Activated CD4-positive, alpha-beta T cell treated with anti-CD3 and anti-CD28 coated beads for 36 hours (primary cell): ENCODE results near the gene IMPDH2. TPM values are rescaled to one million over a fixed set of nuclear protein-coding genes. Genes with fewer than 3 reads are reported as not detected.
A peak's percentile ranks its signal among the peaks of the same experiment; 100 is the strongest.

Experiments
- ATAC-seq: fragments of 200-7000 bp; cut with Tn5 transposase; one replicate; pipeline ENCODE4 v1.10.0; 2021; ENCODE audit warnings: mild to moderate bottlenecking, moderate library complexity
- CTCF ChIA-PET: fragments of 350-600 bp; sonication (Branson Sonifier 250); formaldehyde crosslinking; loops from one replicate; lab custom pipeline; 2021; ENCODE audit warnings: antibody characterized with exemption; lab: Charles Lee
- POLR2A ChIA-PET: fragments of 350-600 bp; sonication (Branson Sonifier 250); formaldehyde crosslinking; loops from one replicate; lab custom pipeline; 2021; ENCODE audit warnings: antibody characterized with exemption, inconsistent platforms; lab: Charles Lee
- DNase-seq: peaks from one replicate; pipeline ENCODE4 v3.0.0-alpha.2; 2020
- H3K27ac Mint-ChIP-seq: one replicate; pipeline ENCODE4 v1.8.0; 2021; ENCODE audit warnings: mixed read lengths
- H3K27me3 Mint-ChIP-seq: one replicate; pipeline ENCODE4 v1.8.0; 2021; ENCODE audit warnings: mixed read lengths
- H3K36me3 Mint-ChIP-seq: one replicate; pipeline ENCODE4 v1.8.0; 2021; ENCODE audit warnings: low read depth, mixed read lengths
- H3K4me1 Mint-ChIP-seq: one replicate; pipeline ENCODE4 v1.8.0; 2021; ENCODE audit warnings: mixed read lengths
- H3K4me3 Mint-ChIP-seq: one replicate; pipeline ENCODE4 v1.8.0; 2021; ENCODE audit warnings: mild to moderate bottlenecking, moderate library complexity, mixed read lengths
- H3K9me3 Mint-ChIP-seq: one replicate; pipeline ENCODE4 v1.8.0; 2021; ENCODE audit warnings: low read depth, mixed read lengths
- intact Hi-C, 2 experiments: fragments of 100-400 bp; cut with DNase I in 1 of 2; cut with micrococcal nuclease in 1 of 2; formaldehyde crosslinking; loops; one replicate each; pipeline versions ENCODE4 v1.14.2 to v1.15.1; 2022 to 2024; cut with DNase I, micrococcal nuclease
- total RNA-seq, 2 experiments: library from RNA; stranded (reverse); gene quantifications; one replicate each; pipeline ENCODE4 v1.2.3, GENCODE V29; 2021

Gene IMPDH2
- total RNA-seq, 2 experiments from 2014 or later, result 504 to 515 TPM

- no peaks in the 10 kb centered on the region for H3K27me3 Mint-ChIP-seq
- H3K27ac Mint-ChIP-seq, result peak within 1 kb of the TSS; percentile 96
- CTCF ChIA-PET, result interaction anchor here (0.6 to 5.7 kb wide), 13 partner anchors 9 to 1603 kb away, joined by 3 to 43 read pairs (median 4); partner anchors contain the start of genes NCKIPSD, P4HTM, QRICH1 and WDR6
- POLR2A ChIA-PET, result interaction anchor here (0.5 to 9.0 kb wide), 7 partner anchors 7 to 387 kb away, joined by 3 to 102 read pairs (median 10); partner anchors contain the start of genes ARIH2, IMPDH2, P4HTM and QRICH1
- intact Hi-C loops, result loop anchor here (1.0 to 10.0 kb wide), 24 partner anchors 7 to 1547 kb away; partner anchors contain the start of genes IMPDH2 (in 2 of the 2), QRICH1 (in 2 of the 2), WDR6 (in 2 of the 2) and AMT (in 1 of the 2)
- no peaks in the 10 kb centered on the region for H3K9me3 Mint-ChIP-seq
- peak; percentile 78 for ATAC-seq
- DNase-seq, result peak; percentile 96
- H3K4me3 Mint-ChIP-seq, result peak within 1 kb of the TSS; percentile 95
- H3K4me1 Mint-ChIP-seq, result peaks cover 60% of the 10 kb centered on the region
- H3K36me3 Mint-ChIP-seq, result peaks cover 46% of the 10 kb centered on the region
Observed at GRCh38 chr3:49021813-49022687, 7.1 kb downstream of the IMPDH2 start, which contains the start of gene NDUFAF3. TSS of gene NDUFAF3 (plus strand) at chr3:49022121. CDS start at chr3:49022145, 24 bp downstream.

GRCh38 chr3:49021213-49021812 lies 7.9 kb downstream of the IMPDH2 start:
- DNase-seq, result peak; percentile 99
- intact Hi-C loops, result loop anchor here (1.0 to 10.0 kb wide), 21 partner anchors 8 to 1547 kb away; partner anchors contain the start of genes IMPDH2 (in 2 of the 2), QRICH1 (in 2 of the 2), WDR6 (in 2 of the 2) and AMT (in 1 of the 2)
- peak overlapping the region; percentile 95 for H3K27ac Mint-ChIP-seq
- peak overlapping the region; percentile 95 for H3K4me3 Mint-ChIP-seq
- peaks cover 39% of the 10 kb centered on the region for H3K36me3 Mint-ChIP-seq
- peaks cover 52% of the 10 kb centered on the region for H3K4me1 Mint-ChIP-seq
- CTCF ChIA-PET, result interaction anchor here (0.6 to 5.7 kb wide), 16 partner anchors 8 to 1074 kb away, joined by 3 to 43 read pairs (median 3); partner anchors contain the start of genes IMPDH2, NCKIPSD, P4HTM and QRICH1
- POLR2A ChIA-PET, result interaction anchor here (1.7 to 9.0 kb wide), 6 partner anchors 8 to 102 kb away, joined by 8 to 102 read pairs (median 18); partner anchors contain the start of genes ARIH2, IMPDH2, P4HTM and QRICH1
- no peaks in the 10 kb centered on the region for H3K9me3 Mint-ChIP-seq
- no peaks in the 10 kb centered on the region for H3K27me3 Mint-ChIP-seq
- peak; percentile 75 for ATAC-seq

GRCh38 chr3:49020330-49021212 lies 8.6 kb downstream of the IMPDH2 start:
- Mint-ChIP-seq H3K4me1 (peaks cover 45% of the 10 kb centered on the region), H3K27me3 (no peaks in the 10 kb centered on the region), H3K27ac (peak overlapping the region; percentile 84), H3K36me3 (peaks cover 34% of the 10 kb centered on the region), H3K4me3 (peak overlapping the region; percentile 95), H3K9me3 (no peaks in the 10 kb centered on the region)
- DNase-seq, result peak; percentile 56
- ATAC-seq, result no peak
- intact Hi-C loops, result loop anchor here (1.0 to 10.0 kb wide), 21 partner anchors 9 to 1546 kb away; partner anchors contain the start of genes IMPDH2 (in 2 of the 2), QRICH1 (in 2 of the 2), WDR6 (in 2 of the 2) and AMT (in 1 of the 2)
- CTCF ChIA-PET, result interaction anchor here (0.6 to 5.7 kb wide), 15 partner anchors 8 to 826 kb away, joined by 3 to 43 read pairs (median 3); partner anchors contain the start of genes IMPDH2, P4HTM and WDR6
- POLR2A ChIA-PET, result interaction anchor here (0.7 to 9.0 kb wide), 8 partner anchors 8 to 102 kb away, joined by 3 to 102 read pairs (median 8); partner anchors contain the start of genes ARIH2, IMPDH2, P4HTM and QRICH1

- Mint-ChIP-seq H3K27me3 (no peaks in the 10 kb centered on the region), H3K4me3 (peak overlapping the region; percentile 95), H3K36me3 (peaks cover 34% of the 10 kb centered on the region), H3K4me1 (peaks cover 39% of the 10 kb centered on the region), H3K27ac (peak overlapping the region; percentile 84), H3K9me3 (no peaks in the 10 kb centered on the region)
- intact Hi-C loops, result loop anchor here (2.0 to 10.0 kb wide), 10 partner anchors 31 to 1545 kb away; partner anchors contain the start of genes AMT (in 1 of the 2), CCDC51 (in 1 of the 2), CCDC71 (in 1 of the 2) and CDC25A (in 1 of the 2)
- POLR2A ChIA-PET, result interaction anchor here (0.7 to 9.0 kb wide), 5 partner anchors 9 to 74 kb away, joined by 3 to 102 read pairs (median 4); partner anchors contain the start of genes IMPDH2, QRICH1 and WDR6
- CTCF ChIA-PET, result interaction anchor here (0.6 to 3.6 kb wide), 9 partner anchors 9 to 826 kb away, joined by 3 to 28 read pairs (median 3); partner anchors contain the start of genes IMPDH2 and WDR6
- ATAC-seq, result no peak
- DNase-seq, result no peak
Observed at GRCh38 chr3:49019941-49020329, 9.3 kb downstream of the IMPDH2 start.

GRCh38 chr3:49018707-49019006 lies 10.5 kb downstream of the IMPDH2 start:
- no peaks in the 10 kb centered on the region for H3K27me3 Mint-ChIP-seq
- POLR2A ChIA-PET, result interaction anchor here (0.6 to 9.0 kb wide), 4 partner anchors 10 to 546 kb away, joined by 3 to 102 read pairs (median 10); partner anchors contain the start of genes IMPDH2 and WDR6
- intact Hi-C loops, result loop anchor here in 1 of 2 experiments (1.0 kb wide), 1 partner anchor 29 kb away; no protein-coding TSS in a partner anchor

GRCh38 chr3:49017971-49018706 lies 11.1 kb downstream of the IMPDH2 start, which contains the start of gene DALRD3:
TSS of gene DALRD3 (minus strand) at chr3:49018580. CDS start at chr3:49018564, 16 bp downstream.
- DNase-seq, result peak; percentile 77
- ChIA-PET POLR2A (interaction anchor here (0.6 to 9.0 kb wide), 5 partner anchors 10 to 546 kb away, joined by 3 to 102 read pairs (median 6); partner anchors contain the start of genes IMPDH2, QRICH1 and WDR6), CTCF (interaction anchor here (1.0 to 4.7 kb wide), 4 partner anchors 11 to 217 kb away, joined by 3 to 27 read pairs (median 4); partner anchors contain the start of genes P4HTM, QRICH1 and WDR6)
- ATAC-seq, result no peak
- intact Hi-C loops, result loop anchor here in 1 of 2 experiments (1.0 kb wide), 1 partner anchor 29 kb away; no protein-coding TSS in a partner anchor
- peaks cover 24% of the 10 kb centered on the region for H3K36me3 Mint-ChIP-seq
- peak within 1 kb of the TSS; percentile 91 for H3K27ac Mint-ChIP-seq
- H3K4me3 Mint-ChIP-seq, result peak within 1 kb of the TSS; percentile 95
- no peaks in the 10 kb centered on the region for H3K27me3 Mint-ChIP-seq
- H3K4me1 Mint-ChIP-seq, result peaks cover 22% of the 10 kb centered on the region
- H3K9me3 Mint-ChIP-seq, result no peaks in the 10 kb centered on the region

More at GRCh38 chr3:49018707-49019006, 10.5 kb downstream of the IMPDH2 start:
- Mint-ChIP-seq H3K36me3 (peaks cover 25% of the 10 kb centered on the region), H3K9me3 (no peaks in the 10 kb centered on the region), H3K27ac (peak overlapping the region; percentile 91), H3K4me3 (peak overlapping the region; percentile 95), H3K4me1 (peaks cover 26% of the 10 kb centered on the region)
- CTCF ChIA-PET, result interaction anchor here (1.0 kb wide), 1 partner anchor 12 kb away, joined by 3 read pairs; the partner anchor contains the start of gene WDR6
- DNase-seq, result no peak
- ATAC-seq, result no peak

GRCh38 chr3:49017229-49017970 lies 11.8 kb downstream of the IMPDH2 start:
- ChIA-PET POLR2A (interaction anchor here (1.0 to 9.0 kb wide), 4 partner anchors 9 to 77 kb away, joined by 3 to 102 read pairs (median 10); partner anchors contain the start of genes IMPDH2, QRICH1 and WDR6), CTCF (interaction anchor here (0.5 to 4.7 kb wide), 6 partner anchors 9 to 1005 kb away, joined by 3 to 27 read pairs (median 4); partner anchors contain the start of genes P4HTM, QRICH1 and WDR6)
- Mint-ChIP-seq H3K9me3 (no peaks in the 10 kb centered on the region), H3K27me3 (no peaks in the 10 kb centered on the region), H3K27ac (peak overlapping the region; percentile 55), H3K4me3 (peak overlapping the region; percentile 95), H3K36me3 (peaks cover 17% of the 10 kb centered on the region), H3K4me1 (peaks cover 18% of the 10 kb centered on the region)
- DNase-seq (peak; percentile 36), ATAC-seq (no peak)
- intact Hi-C loops, result no loop called here
